Activated CD4-positive, CD25-positive, alpha-beta regulatory T cell treated with anti-CD3 and anti-CD28 coated beads, Interleukin-2, amount 50 U/mL, for 16 hours (primary cell): ENCODE results near the gene PPP4R2.
"Not testable (repeated sequence)": the region's sequence is repeated elsewhere in the genome, so short reads cannot be mapped to it uniquely, and the experiment has no call there.

Experiments
- DNase-seq: peaks from one replicate; pipeline ENCODE4 v3.0.0-alpha.2; 2020; ENCODE audit warnings: low read depth, low spot score

Gene PPP4R2

DNA sequence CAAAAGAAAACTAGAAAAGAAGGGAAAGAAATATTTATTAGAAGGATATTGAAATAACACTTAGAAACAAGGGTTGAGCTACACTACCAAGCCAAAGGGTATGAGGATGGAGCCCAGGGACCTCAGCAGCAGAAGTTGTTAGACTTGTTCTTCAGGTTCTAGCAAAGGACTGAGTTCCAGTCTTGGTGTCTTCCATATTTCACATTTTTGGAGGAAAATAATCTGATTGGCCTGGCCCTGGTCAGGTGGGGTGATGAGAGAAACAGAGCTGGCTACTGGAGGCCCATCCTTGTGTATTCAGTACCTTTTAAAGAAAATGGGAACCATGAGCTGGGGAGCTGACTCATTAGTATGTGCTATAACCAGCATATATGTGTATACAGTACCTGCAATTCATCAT is 28.2 kb downstream of the PPP4R2 start:
- DNase-seq: no peak

DNA sequence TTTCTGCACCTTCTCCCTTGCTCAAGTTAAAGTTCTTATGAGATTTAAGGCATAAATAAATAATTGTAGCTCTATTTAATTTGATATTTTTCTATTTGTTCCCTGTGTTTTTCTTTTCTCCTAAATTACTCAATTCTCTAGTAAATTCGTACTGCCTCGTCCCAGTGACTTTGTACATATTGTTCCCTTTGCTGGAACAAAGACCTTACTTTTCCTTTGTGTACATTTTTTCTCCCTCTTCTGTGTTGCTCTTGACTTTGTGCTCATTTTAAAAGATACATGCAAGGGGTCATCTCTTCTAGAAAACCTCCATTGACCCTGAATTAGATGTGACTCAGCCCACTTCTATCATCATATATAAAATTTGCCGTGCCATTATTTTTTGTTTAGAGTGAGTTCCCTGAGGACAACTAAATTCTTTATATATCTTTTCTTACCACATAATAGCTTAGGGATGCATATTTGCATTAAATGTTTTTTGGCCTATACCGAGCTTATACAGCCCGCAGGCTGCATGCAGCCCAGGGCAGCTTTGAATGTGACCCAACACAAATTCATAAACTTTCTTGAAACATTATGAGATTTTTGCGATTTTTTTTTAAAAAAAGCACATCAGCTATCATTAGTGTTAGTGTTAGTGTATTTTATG is 29.6 kb downstream of the PPP4R2 start:
- DNase-seq: no peak

DNA sequence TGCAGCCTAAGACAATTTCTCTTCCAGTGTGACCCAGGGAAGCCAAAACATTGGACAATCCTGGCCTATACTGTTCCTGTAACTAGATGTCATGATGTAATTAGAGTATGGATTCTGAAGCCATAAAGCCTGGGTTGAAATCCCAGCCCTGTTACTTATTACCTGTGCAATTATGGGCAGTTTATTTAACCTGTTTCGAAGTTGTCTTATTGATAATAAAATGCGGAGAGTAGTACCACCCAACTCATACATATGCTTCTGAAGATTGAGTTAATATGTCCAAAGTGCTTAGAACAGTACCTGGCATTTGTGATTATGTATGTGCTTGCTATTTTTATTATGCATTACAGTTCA is 30.1 kb downstream of the PPP4R2 start:
- no peak for DNase-seq

DNA sequence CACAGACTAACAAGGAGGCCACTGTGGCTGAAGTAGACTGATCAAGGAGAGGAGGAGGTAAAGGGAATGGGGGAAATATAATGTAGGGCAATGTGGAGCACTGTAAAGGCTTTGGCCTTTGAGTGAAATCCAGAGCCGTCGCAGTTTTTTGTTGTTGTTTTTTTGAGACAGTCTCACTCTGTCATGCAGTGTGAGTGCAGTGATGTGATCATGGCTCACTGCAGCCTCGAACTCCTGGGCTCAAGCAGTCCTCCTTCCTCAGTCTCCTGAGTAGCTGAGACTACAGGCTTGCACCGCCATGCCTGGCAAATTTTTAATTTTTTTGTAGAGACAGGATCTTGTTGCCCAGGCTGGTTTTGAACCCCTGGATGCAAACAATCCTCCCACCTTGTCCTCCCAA is 32.2 kb downstream of the PPP4R2 start:
- DNase-seq: no peak

DNA sequence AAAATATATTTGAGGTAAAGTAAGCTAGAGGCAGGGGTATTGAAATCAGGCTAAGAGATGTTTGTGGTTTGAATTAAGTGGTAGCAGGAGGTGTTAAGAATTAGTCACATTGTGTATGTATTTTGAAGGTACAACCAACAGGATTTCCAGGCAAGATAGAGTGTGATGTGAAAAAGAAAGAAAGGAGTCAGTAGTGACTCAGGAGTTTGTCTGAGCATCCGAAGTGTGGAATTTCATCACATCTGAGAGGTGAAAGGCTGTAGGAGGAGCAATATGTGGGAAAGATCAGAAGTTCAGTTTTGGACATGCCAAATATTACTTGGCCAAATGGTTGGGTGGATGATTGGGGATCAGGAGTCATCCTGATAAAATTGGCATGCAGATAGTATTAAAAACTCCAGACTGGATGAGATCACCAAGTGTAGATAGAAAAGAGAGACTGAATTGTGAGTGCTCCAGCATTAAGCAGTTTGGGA is 32.7 kb downstream of the PPP4R2 start:
- no peak for DNase-seq

DNA sequence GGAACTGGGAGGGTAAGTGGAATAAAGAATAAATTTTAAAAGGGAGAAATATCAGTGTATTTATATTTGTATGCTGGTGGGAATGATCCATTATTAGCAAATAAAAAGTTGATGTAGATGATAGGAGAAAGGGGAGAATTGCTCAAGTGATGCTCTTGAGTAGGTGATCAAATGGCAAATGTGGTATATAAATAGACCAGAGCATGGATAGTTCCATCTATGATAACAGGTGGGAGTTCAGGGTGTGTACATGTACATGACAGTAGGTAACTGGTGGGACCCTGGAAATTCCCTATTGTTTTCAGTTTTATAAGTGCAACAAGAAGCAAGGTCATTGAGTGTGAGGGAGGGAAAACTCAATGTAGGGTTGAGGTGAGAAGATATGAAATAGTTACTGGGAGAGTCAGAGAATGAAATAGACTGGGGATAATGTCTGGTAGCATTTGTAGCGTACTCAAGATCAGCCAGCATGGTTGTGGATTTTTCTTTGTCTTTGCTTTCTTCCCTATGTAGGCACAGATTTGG is 33.5 kb downstream of the PPP4R2 start:
- no peak for DNase-seq

DNA sequence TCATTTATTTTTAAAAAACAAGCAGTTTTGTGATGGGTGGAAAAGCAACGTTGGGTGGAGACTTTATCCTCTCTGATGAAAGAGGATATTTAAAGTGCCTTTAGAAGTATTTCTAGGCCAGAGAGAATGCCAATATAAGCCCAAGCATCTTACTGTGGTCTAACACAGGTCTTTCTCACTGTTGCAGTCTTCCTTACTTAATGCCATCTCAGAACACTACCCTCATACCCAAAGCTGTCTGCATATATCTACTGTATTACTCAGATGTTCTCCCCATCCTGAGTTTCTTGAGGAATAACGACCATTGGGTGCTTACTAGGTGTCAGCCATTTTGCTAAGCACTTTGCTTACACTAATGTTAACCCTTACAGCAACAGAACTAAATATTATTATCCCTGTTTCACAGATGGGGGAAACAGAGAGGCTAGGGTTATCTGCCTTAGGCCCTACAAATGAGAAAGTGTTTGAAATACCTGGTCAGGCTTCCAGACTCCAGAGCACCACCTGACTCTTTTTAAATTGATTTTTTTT is 35.0 kb downstream of the PPP4R2 start:
- DNase-seq: no peak

DNA sequence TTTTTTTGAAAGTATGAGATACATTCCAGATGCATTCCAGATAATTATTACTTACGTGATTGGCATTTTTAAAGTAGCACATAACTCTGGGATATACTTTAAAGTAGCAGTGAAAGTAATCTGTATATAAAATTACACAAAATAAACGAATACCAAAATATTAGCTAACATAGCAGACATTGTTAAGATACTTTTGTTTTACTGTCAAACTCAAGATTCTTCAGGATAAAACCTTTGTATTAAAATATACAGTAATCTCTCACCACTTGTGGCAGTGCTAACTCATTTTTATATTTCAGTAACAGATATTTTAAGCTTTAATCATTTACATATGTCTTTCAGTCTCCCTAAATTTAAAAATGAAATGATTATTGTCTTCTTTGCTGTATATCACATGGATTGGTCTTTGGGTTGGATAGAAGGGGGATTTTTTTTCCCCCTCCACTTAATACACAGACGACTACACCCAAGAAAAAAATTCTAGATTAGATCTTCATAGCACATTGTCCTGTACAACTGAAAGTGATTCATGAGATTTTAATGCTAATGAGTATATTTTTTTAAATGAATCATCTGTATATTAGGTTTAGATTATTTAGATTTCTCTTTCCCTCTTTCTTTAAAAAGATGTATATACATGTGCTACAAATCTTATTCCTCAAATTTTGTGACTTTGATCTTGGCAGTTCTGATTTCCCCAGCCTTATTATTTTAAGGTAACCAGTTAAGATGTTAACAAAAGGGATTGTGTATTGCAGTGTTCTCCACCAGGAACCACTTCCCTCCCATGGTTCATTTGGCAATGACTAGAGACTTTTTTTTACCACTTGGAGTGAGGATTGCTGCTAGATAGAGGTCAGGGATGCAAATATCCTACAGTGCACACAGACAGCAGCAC is 40.3 kb downstream of the PPP4R2 start:
- no peak for DNase-seq

DNA sequence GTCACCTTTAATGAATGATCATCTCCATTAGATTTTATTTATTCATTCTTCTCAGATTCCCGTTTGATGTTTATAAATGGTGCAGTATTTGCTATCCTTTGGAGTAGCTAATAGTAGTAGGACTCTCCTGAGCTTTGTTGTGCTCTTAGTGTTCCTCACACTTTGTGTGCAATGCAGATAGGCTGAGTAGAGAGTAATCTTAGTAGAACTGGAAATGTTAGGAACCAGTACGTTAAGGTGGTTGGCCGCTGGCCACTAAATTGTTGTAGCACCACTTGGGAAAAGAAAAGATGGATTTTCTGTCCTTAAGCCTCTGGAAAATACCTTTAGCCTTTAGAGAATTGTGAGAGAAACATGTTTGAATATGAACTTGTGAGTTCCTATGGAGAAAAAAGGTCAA is 44.9 kb downstream of the PPP4R2 start:
- DNase-seq: no peak

DNA sequence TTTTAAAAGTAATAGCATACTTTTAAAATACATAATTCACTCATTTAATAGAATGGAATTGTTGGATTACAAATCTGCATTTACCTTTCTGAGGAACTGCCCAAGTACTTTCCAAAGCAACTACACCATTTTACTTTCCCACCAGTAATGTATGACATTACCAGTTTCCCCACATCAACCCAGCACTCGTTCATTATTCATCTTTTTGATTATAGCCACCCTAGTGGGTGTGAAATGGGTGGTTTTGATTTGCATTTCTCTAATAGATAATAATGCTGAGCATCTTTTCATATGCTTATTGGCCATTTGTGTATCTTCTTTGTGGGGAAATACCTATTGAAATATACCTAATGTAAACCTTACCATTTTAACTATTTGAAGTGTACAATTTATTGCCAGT is 46.8 kb downstream of the PPP4R2 start:
- no peak for DNase-seq

DNA sequence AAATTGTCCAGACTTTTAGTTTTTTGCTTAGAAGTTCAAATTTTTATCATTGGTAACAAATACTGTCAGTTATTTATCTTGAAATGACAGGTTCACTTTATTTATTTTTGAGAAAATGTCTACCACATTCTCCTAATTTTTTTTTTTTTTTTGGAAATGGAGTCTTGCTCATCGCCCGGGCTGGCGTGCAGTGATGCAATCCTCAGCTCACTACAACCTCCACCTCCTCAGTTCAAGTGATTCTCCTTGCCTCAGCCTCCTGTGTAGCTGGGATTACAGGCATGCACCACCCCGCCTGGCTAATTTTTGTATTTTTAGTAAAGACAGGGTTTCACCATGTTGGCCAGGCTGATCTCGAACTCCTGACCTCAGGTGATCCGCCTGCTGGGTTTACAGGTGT is 48.8 kb downstream of the PPP4R2 start:
- DNase-seq: no peak

DNA sequence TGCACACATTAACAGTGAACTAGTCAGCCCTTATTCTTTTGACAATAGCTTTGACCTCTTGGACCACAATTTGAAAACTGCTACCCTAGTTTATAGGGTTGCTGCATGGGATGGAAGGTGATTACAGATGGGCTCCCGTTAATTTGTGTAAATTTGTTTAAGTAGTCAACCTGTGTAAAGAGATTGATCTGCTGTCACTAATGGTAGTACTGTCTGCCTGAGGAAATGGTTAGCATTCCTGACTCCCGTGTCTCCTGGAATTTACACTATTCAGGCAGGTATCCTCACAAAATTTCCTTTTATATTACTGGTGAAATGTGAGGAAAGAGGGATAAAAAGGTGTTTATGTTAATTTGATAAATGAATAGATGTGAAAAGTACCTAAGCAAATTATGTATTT is 49.6 kb downstream of the PPP4R2 start:
- DNase-seq: no peak

DNA sequence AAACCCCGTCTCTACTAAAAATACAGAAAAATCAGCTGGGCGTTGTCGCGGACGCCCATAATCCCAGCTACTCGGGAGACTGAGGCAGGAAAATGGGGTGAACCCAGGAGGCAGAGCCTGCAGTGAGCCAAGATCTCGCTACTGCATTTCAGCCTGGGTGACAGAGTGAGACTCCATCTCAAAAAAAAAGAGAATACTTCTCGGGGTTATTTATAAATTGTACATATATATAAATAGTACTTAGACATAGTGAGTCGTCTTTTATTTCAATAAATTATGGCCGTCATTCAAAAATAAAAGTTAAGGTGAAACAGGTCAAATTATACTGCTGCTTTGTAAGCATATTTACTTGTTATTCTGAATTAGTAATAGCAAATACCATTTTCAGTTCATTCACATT is 52.7 kb downstream of the PPP4R2 start:
- no peak for DNase-seq

DNA sequence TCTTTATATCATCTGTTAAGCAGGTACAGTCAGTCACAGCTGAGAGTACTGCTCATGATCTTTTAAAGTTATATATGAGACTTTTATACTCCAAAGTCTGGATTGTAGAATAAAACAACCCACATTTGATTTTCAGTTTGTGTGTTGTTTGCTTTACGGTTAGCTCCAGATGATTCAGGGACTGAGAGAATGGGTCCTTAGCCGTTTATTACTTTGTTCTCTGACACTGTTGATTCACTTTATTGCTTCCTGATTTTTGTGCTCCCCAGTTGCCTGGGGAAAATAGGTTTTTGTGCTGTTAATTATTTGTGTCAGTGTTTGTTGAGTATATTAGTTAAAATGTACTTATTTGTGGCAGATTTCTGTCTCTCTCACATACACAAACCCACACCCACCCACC is 56.2 kb downstream of the PPP4R2 start:
- no peak for DNase-seq

DNA sequence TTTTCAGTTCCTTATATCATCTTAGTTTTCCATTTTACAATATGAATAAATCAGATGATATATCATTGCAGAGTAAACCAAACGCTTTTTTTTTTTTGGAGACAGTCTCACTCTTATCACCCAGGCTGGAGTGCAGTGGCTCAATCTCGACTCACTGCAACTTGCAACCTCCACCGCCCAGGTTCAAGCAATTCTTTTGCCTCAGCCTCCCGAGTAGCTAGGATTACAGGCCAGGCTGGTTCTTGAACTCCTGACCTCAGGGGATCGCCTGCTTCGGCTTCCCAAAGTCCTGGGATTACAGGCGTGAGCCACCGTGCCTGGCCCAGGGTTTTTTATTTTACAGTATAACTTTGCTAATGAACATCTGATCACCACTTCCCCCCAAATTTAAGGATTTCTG is 59.0 kb downstream of the PPP4R2 start:
- DNase-seq: no peak

DNA sequence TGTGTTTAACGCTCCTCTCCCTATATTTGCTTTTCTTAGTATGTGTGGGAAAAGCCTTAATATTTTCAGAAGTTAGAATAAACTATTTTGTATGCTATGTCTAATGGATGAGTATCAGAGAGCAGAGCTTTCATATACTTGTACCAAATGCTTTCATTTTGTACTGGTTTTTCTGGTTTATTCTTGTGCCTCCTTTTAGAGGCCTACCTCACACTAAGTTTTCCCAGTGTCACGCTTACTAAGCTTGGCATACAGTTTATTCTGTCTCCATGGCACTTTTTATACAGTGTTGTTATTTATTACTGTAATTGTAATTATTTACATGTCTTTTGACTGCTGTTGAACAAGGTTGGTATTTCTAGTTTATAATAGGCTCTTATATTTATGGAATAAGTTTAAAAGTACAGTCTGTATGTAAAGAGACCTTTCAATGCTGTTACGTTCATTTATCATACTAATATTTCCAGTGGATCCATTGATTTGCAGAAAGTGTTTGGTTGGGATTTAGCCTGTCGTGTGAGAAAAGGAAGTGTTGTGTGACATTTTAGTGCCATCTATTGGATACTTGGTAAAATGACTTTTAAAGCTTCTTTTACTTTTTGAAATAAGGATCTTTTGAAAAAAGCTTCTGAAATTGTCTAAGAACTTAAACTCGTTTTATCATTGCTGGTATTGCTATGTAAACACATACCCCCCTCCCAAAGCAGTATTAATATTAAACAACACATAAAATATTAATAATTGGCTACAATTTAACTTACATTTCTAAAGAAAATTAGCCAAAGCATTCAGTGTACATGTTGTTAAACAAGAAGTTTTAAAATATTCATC is 59.6 kb downstream of the PPP4R2 start:
- no peak for DNase-seq

DNA sequence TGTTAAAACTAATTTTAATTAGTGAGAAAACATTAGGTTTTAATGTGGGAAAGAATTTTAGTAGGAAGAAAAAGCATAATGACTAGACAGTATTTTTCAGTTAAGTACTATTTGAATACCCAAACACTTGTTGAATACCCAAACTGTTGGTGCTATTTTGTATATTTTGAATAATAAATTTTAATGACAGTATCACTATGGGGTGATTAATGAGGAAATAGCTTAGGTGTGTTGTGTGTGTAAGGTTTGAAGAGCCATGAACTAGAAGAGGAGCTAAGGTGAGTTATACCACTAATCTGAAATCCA is 60.2 kb downstream of the PPP4R2 start:
- DNase-seq: no peak

DNA sequence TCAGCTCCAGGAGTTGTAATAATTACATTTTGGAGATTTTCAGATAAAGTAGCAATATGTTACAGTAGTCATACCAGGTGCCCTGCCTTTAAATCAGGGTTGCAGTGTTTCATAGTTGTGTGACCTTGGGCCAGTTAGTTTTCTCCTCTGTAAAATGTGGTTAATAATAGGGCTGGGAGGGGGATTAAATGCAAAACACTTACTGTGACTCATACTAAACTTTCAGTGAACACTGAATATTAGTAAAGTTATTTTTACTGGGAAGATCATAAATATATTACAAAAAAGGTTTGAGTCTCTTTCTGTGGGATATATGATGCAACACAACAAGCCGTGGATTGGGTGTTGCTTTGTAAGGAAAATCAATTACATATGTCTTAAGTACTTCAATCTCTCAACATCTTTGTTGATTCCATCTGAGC is 63.7 kb downstream of the PPP4R2 start:
- DNase-seq: no peak

DNA sequence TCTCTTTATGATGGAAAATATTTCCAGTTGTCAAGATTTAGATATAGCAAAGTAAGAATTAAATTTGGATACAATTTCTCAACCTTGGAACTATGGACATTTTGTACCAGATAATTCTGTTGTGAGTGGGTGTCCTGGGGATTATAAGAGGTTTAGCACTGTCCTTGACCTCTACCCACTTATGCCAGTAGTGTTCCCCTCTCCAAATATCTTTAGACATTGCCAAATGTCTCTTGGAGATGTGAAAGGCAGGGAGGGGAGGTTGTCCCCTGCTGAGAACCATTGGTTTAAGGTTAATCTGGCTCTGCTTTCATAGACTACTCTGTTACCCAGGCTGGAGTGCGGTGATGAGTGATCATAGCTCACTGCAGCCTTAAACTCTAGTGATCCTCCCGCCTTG is 64.8 kb downstream of the PPP4R2 start, which contains the start of gene EBLN2:
EBLN2 (plus strand) TSS at position 244 of the 400 bp plus-strand sequence. CDS start 423 bp downstream, outside the sequence.
- no peak for DNase-seq

DNA sequence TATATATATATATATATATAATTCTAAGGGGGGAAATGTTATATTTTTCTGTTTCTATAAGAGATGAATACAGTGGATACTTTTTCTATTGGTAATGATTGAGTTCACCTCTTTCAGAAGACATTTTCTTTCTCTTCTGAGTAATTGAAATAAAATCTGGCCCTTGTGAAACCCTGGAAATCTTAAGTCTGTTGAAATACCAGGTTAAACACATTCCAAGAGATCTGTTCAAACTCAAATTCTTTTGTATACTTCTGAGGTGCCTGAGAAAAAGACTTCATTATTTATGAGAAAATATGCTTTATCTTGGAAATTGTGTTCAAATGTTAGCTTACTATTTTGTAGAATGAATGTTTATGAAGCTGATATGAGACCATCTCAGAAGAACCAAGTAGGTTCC is 69.6 kb downstream of the PPP4R2 start:
- not testable (repeated sequence) for DNase-seq

DNA sequence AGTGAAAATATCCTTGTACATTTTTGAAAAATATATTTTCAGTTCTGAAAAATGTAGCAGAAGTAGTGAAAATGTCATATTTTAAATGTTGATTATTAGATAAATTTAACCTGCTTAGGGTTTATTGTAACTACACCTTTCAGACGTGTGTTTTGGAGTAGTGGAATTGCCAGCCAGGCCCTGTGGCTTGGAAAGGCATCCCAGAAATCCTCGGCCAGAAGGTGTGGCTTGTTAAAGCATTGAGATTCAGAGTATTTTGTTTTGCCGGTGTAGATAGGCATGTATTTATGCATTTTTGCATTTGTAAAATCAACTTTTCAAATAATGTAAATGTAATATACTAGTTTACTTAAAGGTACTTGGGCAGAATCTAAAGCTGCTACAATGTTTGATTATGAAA is 71.8 kb downstream of the PPP4R2 start:
- DNase-seq: no peak

DNA sequence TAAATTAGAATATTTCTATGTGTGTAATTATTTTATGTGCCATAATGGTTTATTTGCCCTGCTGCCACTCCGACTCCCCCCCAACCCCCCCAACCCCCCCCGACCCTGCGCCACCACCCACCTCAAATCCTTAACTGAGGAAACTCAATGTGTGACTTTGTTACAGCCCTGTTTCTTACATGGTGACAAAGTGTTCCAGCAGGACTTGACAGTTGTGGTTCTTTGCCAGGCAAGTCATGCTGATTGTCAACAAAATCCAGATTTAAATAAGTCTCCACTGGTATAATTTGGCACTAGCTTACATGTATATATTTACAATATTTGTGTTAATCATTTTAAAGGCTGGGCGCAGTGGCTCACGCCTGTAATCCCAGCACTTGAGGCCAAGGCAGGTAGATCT is 72.6 kb downstream of the PPP4R2 start:
- no peak for DNase-seq
